Measurements from ENCODE around the gene GAL3ST2.

Gene GAL3ST2

GRCh38 chr2:241834527-241835210 lies 58.0 kb downstream of the GAL3ST2 start:
- Histone ChIP-seq H2BK5ac (ENCODE audit: low read length) (no peak overlapping the region), H3K4ac (ENCODE audit: low read length) (no peak overlapping the region), H2BK12ac (ENCODE audit: low read length) (no peak overlapping the region), H2BK120ac (ENCODE audit: low read depth, low read length) (no peak overlapping the region), H3K27me3 (ENCODE audit: control insufficient read depth in 3 of 3, insufficient read depth in 3 of 3, low read depth in 1 of 3, low read length in 3 of 3) (peaks cover 0 to 8% (median 0%) of the 10 kb centered on the region in 3 experiments), H3K4me2 (ENCODE audit: insufficient read depth, low read length, poor library complexity, severe bottlenecking) (no peak overlapping the region), H2AK5ac (ENCODE audit: low read depth, low read length) (no peak overlapping the region), H4K8ac (ENCODE audit: low read depth, low read length) (no peak overlapping the region), H2AFZ (ENCODE audit: low read length) (no peak overlapping the region), H3K14ac (ENCODE audit: low read length) (no peak overlapping the region), H3K18ac (ENCODE audit: low read length) (no peak overlapping the region), H3K4me3 (ENCODE audit: low read length in 2 of 2) (no peak overlapping the region), H3K36me3 (replicated peaks in 1 of 2; ENCODE audit: control insufficient read depth in 2 of 2, insufficient read depth in 2 of 2, low read length in 2 of 2) (no peaks in the 10 kb centered on the region), H3K79me1 (ENCODE audit: low read depth, low read length) (no peaks in the 10 kb centered on the region), H3K9ac (ENCODE audit: low read depth, low read length, poor library complexity) (no peak overlapping the region), H2BK15ac (ENCODE audit: low read length) (no peak overlapping the region), H3K4me1 (ENCODE audit: control insufficient read depth in 2 of 2, insufficient read depth in 1 of 2, low read depth in 1 of 2, low read length in 2 of 2) (no peaks in the 10 kb centered on the region), H3K9me3 (replicated peaks in 1 of 2; ENCODE audit: control insufficient read depth in 2 of 2, insufficient read depth in 1 of 2, low read depth in 1 of 2, low read length in 2 of 2) (peaks cover 0 to 9% of the 10 kb centered on the region in 2 donors), H4K91ac (ENCODE audit: low read depth, low read length, poor library complexity) (no peak overlapping the region), H3K23ac (ENCODE audit: low read depth, low read length, poor library complexity) (no peak overlapping the region), H3K27ac (replicated peaks; ENCODE audit: low read length) (no peak overlapping the region)
- DNase-seq (ENCODE audit: low spot score), result no peak
- WGBS, 2 donors (ENCODE audit: extremely low coverage in 2 of 2, insufficient read length in 2 of 2, insufficient replicate concordance in 1 of 2), result no CpG with 5 or more reads among the region's 10 CpGs

- no peak overlapping the region for H2BK120ac ChIP-seq (ENCODE audit: low read depth, low read length)
- H3K4me2 ChIP-seq (ENCODE audit: insufficient read depth, low read length, poor library complexity, severe bottlenecking), result no peak overlapping the region
- H3K9ac ChIP-seq (ENCODE audit: low read depth, low read length, poor library complexity), result no peak overlapping the region
- no peaks in the 10 kb centered on the region for H3K79me1 ChIP-seq (ENCODE audit: low read depth, low read length)
- H3K27me3 ChIP-seq (ENCODE audit: control insufficient read depth in 3 of 3, insufficient read depth in 3 of 3, low read depth in 1 of 3, low read length in 3 of 3), result peaks cover 0 to 8% (median 0%) of the 10 kb centered on the region in 3 experiments
- H3K36me3 ChIP-seq (replicated peaks in 1 of 2; ENCODE audit: control insufficient read depth in 2 of 2, insufficient read depth in 2 of 2, low read length in 2 of 2), result no peaks in the 10 kb centered on the region
- no peak overlapping the region for H3K4me3 ChIP-seq (ENCODE audit: low read length in 2 of 2)
- H4K8ac ChIP-seq (ENCODE audit: low read depth, low read length), result no peak overlapping the region
- WGBS, 2 donors (ENCODE audit: extremely low coverage in 2 of 2, insufficient read length in 2 of 2, insufficient replicate concordance in 1 of 2), result no CpG with 5 or more reads among the region's 4 CpGs
- no peak overlapping the region for H2BK5ac ChIP-seq (ENCODE audit: low read length)
- H4K91ac ChIP-seq (ENCODE audit: low read depth, low read length, poor library complexity), result no peak overlapping the region
- peaks cover 0 to 9% of the 10 kb centered on the region in 2 donors for H3K9me3 ChIP-seq (replicated peaks in 1 of 2; ENCODE audit: control insufficient read depth in 2 of 2, insufficient read depth in 1 of 2, low read depth in 1 of 2, low read length in 2 of 2)
- H3K4me1 ChIP-seq (ENCODE audit: control insufficient read depth in 2 of 2, insufficient read depth in 1 of 2, low read depth in 1 of 2, low read length in 2 of 2), result no peaks in the 10 kb centered on the region
- no peak overlapping the region for H2AFZ ChIP-seq (ENCODE audit: low read length)
- H3K4ac ChIP-seq (ENCODE audit: low read length), result no peak overlapping the region
- H3K23ac ChIP-seq (ENCODE audit: low read depth, low read length, poor library complexity), result no peak overlapping the region
- no peak for DNase-seq (ENCODE audit: low spot score)
- no peak overlapping the region for H3K27ac ChIP-seq (replicated peaks; ENCODE audit: low read length)
- no peak overlapping the region for H2BK12ac ChIP-seq (ENCODE audit: low read length)
- H2BK15ac ChIP-seq (ENCODE audit: low read length), result no peak overlapping the region
- H3K14ac ChIP-seq (ENCODE audit: low read length), result no peak overlapping the region
- H2AK5ac ChIP-seq (ENCODE audit: low read depth, low read length), result no peak overlapping the region
- no peak overlapping the region for H3K18ac ChIP-seq (ENCODE audit: low read length)
Measured at GRCh38 chr2:241835611-241836010, 59.0 kb downstream of the GAL3ST2 start.

DNA sequence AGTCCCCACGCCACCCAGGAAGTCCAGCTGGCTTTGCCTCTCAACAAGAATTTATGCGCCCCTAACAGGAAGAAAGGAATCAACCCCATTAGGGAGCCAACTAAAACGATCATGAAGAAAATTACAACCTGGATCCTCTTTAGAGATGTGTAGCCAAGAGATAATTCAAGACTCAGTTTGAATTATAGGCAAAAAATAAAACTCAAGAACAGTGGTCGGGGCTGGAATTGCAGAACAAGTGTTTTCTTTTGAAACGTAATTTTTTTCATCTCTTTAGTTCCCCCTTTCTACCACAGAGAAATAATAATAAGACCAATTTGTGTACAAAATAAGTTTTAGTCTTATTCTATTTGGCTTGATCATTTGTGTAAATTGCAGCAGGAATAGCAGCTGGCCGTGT lies 59.7 kb downstream of the GAL3ST2 start:
- Histone ChIP-seq H4K91ac (ENCODE audit: low read depth, low read length, poor library complexity) (no peak overlapping the region), H3K27me3 (ENCODE audit: control insufficient read depth in 3 of 3, insufficient read depth in 3 of 3, low read depth in 1 of 3, low read length in 3 of 3) (peaks cover 0 to 8% (median 0%) of the 10 kb centered on the region in 3 experiments), H3K27ac (replicated peaks; ENCODE audit: low read length) (no peak overlapping the region), H3K36me3 (replicated peaks in 1 of 2; ENCODE audit: control insufficient read depth in 2 of 2, insufficient read depth in 2 of 2, low read length in 2 of 2) (no peaks in the 10 kb centered on the region), H3K4ac (ENCODE audit: low read length) (no peak overlapping the region), H2BK120ac (ENCODE audit: low read depth, low read length) (no peak overlapping the region), H2AFZ (ENCODE audit: low read length) (no peak overlapping the region), H3K23ac (ENCODE audit: low read depth, low read length, poor library complexity) (no peak overlapping the region), H3K9ac (ENCODE audit: low read depth, low read length, poor library complexity) (no peak overlapping the region), H3K4me1 (ENCODE audit: control insufficient read depth in 2 of 2, insufficient read depth in 1 of 2, low read depth in 1 of 2, low read length in 2 of 2) (no peaks in the 10 kb centered on the region), H4K8ac (ENCODE audit: low read depth, low read length) (no peak overlapping the region), H3K18ac (ENCODE audit: low read length) (no peak overlapping the region), H3K9me3 (replicated peaks in 1 of 2; ENCODE audit: control insufficient read depth in 2 of 2, insufficient read depth in 1 of 2, low read depth in 1 of 2, low read length in 2 of 2) (peaks cover 0 to 6% of the 10 kb centered on the region in 2 donors), H3K4me2 (ENCODE audit: insufficient read depth, low read length, poor library complexity, severe bottlenecking) (no peak overlapping the region), H3K14ac (ENCODE audit: low read length) (no peak overlapping the region), H3K4me3 (ENCODE audit: low read length in 2 of 2) (no peak overlapping the region), H2BK15ac (ENCODE audit: low read length) (no peak overlapping the region), H3K79me1 (ENCODE audit: low read depth, low read length) (no peaks in the 10 kb centered on the region), H2BK12ac (ENCODE audit: low read length) (no peak overlapping the region), H2BK5ac (ENCODE audit: low read length) (no peak overlapping the region), H2AK5ac (ENCODE audit: low read depth, low read length) (no peak overlapping the region)
- no CpG with 5 or more reads among the region's 6 CpGs for WGBS, 2 donors (ENCODE audit: extremely low coverage in 2 of 2, insufficient read length in 2 of 2, insufficient replicate concordance in 1 of 2)
- DNase-seq (ENCODE audit: low spot score), result no peak

DNA sequence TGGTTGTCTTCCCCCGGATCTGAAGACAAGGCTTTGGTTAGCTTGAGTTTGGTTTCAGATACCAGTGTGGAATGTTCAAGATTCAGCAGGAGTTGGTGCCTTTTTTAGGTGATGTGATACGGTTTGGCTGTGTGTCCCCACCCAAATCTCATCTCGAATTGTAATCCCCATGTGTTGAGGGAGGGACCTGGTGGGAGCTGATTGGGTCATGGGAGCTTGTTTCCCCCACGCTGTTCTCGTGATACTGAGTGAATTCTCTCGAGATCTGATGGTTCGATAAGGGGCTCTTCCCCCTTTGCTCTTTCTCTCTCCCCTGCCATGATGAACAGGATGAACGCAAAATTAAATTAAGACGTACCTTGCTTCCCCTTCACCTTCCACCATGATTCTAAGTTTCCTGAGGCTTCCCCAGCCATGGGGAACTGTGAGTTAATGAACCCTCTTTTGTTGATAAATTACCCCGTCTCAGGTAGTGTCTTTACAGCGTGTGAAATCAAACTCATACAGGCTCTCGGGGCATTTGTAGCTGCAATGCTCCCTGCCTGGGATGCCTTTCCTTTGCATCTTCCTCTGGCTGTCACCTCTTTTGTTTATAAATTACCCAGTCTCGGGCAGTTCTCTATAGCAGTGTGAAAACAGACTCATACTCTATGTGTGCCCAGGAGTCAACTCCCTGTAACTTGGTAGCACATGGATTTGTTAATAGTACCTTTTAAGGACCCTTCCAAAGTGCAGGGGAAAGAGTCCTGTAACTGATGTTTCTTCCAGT lies 60.8 kb downstream of the GAL3ST2 start:
- Histone ChIP-seq H3K4me3 (ENCODE audit: low read length in 2 of 2) (no peak overlapping the region), H2BK15ac (ENCODE audit: low read length) (no peak overlapping the region), H3K4me2 (ENCODE audit: insufficient read depth, low read length, poor library complexity, severe bottlenecking) (no peak overlapping the region), H2AK5ac (ENCODE audit: low read depth, low read length) (no peak overlapping the region), H3K14ac (ENCODE audit: low read length) (no peak overlapping the region), H3K79me1 (ENCODE audit: low read depth, low read length) (no peaks in the 10 kb centered on the region), H3K9ac (ENCODE audit: low read depth, low read length, poor library complexity) (no peak overlapping the region), H2BK120ac (ENCODE audit: low read depth, low read length) (no peak overlapping the region), H2BK12ac (ENCODE audit: low read length) (no peak overlapping the region), H3K18ac (ENCODE audit: low read length) (no peak overlapping the region), H4K8ac (ENCODE audit: low read depth, low read length) (no peak overlapping the region), H3K23ac (ENCODE audit: low read depth, low read length, poor library complexity) (no peak overlapping the region), H2BK5ac (ENCODE audit: low read length) (no peak overlapping the region), H3K27me3 (ENCODE audit: control insufficient read depth in 3 of 3, insufficient read depth in 3 of 3, low read depth in 1 of 3, low read length in 3 of 3) (peaks cover 0 to 8% (median 0%) of the 10 kb centered on the region in 3 experiments), H3K9me3 (replicated peaks in 1 of 2; ENCODE audit: control insufficient read depth in 2 of 2, insufficient read depth in 1 of 2, low read depth in 1 of 2, low read length in 2 of 2) (peaks cover 0 to 4% of the 10 kb centered on the region in 2 donors), H3K36me3 (replicated peaks in 1 of 2; ENCODE audit: control insufficient read depth in 2 of 2, insufficient read depth in 2 of 2, low read length in 2 of 2) (no peaks in the 10 kb centered on the region), H2AFZ (ENCODE audit: low read length) (no peak overlapping the region), H4K91ac (ENCODE audit: low read depth, low read length, poor library complexity) (no peak overlapping the region), H3K27ac (replicated peaks; ENCODE audit: low read length) (no peak overlapping the region), H3K4ac (ENCODE audit: low read length) (no peak overlapping the region), H3K4me1 (ENCODE audit: control insufficient read depth in 2 of 2, insufficient read depth in 1 of 2, low read depth in 1 of 2, low read length in 2 of 2) (no peaks in the 10 kb centered on the region)
- WGBS, 2 donors (ENCODE audit: extremely low coverage in 2 of 2, insufficient read length in 2 of 2, insufficient replicate concordance in 1 of 2), result no CpG with 5 or more reads among the region's 13 CpGs
- no peak for DNase-seq (ENCODE audit: low spot score)

Data from neuronal stem cell (in vitro differentiated cells).